UCSD-AML1 (cell line): Measurements from ENCODE around the gene PDE1A.

Experiments used
- DNase-seq: peaks from one replicate; lab custom pipeline; 2025; ENCODE audit not compliant: unreplicated experiment; lab: John Stamatoyannopoulos, UW

Gene PDE1A

DNA sequence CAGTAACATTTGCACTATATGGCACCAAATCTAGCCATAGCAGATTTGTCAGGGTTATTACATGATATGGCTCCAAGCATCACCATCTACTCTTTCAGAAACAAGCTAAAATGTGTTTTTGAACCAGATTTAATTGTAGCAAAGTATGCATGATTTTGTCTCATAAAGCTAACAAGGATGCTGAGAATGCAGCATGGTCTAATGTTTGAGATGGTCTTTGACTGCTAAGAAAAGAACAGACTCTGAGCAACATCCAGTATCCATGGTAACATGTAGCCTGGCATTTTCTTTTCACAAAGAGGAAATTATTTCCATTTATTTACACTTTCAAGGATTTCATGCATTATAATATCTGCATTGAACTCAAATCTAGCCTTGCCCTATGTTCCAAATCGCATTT lies 206.5 kb downstream of the PDE1A start:
- no peak for DNase-seq

DNA sequence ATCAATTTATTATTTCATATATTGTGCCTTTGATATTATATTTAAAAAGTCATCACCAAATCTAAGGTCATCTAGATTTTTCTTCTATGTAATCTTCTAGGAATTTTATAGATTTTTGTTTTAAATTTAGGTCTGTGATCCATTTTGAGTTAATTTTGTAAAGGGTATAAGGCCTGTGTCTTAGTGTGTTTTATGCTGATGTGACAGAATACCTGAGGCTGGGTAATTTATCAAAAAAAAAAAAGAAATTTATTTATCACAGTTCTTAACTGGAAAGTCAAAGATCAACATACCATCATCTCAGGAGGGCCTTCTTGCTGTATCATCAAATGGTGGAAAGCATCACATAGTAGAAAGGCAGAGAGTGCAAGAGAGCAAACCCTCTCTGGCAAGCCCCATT lies 216.2 kb downstream of the PDE1A start:
- DNase-seq, result no peak

DNA sequence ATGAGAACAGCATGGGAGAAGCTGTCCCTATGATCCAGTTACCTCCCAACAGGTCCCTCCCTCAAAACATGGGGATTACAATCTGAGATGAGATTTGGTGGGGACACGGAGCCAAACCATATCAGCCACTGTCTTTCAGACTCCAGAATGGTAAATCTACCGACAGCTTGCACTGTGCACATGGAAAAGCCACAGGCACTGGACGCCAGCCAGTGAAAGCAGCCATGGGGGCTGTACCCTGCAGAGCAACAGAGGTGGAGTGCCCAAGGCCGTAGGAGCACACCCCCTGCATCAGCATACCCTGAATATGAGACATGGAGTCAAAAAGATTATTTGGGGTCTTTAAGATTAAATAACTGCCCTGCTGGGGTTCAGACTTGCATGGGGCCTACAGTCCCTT lies 218.4 kb downstream of the PDE1A start:
- DNase-seq, result no peak

DNA sequence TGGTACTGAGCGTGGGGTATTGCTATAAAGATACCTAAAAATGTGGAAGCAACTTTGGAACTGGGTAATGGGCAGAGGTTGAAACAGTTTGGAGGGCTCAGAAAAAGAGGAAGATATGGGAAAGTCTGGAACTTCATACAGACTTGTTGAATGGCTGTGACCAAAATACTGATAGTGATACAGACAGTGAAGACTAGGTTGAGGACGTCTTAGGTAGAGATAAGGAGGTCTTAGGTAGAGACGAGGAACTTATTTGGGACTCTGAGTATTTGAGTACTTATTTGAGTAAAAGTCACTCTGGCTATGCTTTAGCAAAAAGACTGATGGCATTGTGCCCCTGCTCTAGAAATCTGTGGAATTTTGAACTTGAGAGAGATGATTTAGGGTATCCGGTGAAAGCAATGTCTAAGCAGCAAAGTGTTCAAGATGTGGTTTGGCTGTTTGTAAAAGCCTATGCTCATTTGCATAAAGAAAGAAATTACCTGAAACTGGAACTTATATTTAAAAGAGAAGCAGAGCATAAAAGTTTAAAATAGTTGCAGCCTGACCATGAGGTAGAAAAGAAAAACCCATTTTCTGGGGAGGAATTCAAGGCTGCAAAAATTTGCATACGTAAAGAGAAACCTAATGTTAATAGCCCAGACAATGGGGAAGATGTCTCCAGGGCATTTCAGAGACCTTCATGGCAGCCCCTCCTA lies 219.6 kb downstream of the PDE1A start:
- no peak for DNase-seq

DNA sequence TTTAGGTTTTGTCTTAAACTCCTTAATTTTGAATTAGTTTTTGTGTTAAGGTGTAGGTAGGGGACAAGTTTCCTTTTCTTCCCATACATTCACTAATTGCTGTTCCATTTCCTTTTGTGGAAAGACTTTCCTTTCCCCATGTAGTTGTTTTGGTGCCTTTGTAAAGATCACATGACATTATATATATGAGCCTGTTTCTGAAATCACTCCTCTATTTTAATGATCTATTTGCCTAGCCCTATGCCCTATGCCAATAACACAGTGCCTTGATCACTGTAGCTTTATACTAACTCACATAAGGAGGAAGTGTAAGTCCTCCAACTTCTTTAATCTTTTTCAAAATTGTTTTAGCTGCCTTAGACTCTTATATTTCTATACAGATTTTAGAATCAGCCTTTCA lies 229.3 kb downstream of the PDE1A start:
- DNase-seq, result no peak

DNA sequence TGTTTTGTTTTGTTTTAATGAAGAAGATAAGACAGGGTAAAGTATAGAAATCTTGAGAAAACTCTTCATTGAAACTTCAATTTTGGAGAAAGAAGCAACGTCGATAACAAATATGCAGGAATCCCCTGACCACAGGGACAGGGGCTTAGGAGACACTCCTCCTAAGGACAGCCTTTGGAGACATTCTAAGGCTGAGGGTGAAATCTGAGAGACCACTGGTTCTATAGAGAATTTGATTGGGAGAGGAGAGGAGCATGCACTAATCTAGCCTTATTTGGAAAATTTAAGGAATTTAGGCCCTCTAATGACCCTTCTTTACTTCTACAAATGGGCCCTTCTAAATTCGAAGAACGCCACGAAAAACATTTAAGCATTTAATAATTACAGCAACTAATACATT lies 233.5 kb downstream of the PDE1A start:
- no peak for DNase-seq

DNA sequence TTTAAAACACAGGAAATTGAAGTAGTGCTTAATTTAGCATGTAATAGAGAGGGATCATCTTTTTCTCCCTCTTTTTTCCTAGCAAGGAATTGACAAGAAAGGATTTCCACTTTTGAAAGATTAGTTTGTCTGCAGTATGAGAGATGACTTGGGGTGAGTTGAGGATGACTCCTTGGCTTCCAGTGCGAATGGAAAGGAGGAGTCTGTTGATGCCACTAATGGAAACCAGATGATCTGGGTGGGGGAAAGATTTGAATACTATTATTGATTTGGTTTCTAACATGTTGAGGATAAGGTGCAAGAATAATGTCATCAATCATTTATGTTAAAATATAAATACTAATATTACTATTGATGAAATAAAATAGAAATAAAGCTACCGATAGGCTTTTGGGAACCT lies 235.8 kb downstream of the PDE1A start:
- DNase-seq, result no peak

DNA sequence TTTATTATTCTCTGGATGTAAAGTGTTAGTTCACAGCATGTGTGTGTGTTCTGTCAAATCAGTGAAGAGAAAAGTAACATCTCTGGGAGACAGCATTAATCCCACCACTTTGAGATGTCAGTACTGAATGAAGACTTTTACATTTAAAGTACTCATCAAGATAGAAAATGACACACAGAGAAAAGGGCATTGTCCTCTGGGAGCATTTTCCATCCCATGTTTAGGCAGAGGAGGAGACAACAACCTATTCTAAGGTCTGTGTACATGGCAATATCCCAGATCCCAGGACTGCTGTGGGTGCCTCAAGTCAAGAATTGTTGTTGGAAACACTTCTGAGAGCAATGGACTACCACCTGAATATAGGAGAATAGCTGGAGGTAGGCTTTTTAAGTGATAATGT lies 239.7 kb downstream of the PDE1A start:
- DNase-seq, result no peak

DNA sequence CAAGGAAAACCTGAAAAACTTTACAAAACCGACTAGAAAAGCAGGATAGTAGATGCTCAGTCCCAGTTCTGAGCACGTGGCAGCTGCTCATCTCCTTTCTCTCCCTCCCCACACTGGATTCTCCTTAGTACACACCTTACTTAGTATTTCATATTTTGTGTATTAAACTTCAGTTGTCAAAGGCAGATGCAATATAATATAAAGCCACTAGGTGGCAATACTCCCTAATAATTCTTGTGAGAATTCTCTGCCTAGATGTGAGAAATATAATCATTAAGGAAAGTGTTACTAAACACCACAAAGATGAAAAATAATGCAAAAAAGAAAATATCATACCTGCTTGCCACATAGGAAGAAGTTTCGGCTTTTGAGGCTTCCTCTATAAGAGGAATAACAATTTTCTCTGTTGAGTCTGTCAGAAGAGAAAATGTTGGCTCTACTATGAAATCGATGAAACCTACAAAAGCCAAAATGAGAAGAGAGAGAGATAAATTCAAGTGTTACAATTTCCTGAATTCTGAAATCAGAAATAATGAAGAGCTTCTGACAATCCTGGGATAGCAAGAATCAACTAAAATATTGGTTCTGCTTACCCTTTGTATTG lies 240.6 kb downstream of the PDE1A start:
- DNase-seq, result peak; percentile 7

DNA sequence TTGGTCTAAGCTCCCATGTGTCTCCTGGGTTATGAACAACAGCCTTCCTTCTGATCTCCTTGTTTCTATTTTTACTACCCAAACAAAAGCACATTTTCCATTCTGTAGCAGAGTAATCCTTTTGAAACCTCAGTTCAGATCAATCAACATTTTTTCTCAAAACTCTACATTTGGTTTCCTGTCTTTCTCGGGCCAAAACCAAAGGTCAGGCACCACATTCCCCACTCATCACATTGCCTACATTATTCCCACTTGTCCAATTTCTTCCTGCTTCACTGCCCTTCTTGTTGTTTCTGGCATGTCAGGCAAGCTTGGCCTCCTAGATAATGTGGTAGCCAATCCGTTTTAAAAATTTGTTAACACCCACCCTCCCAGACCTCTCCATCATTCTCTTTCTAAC lies 244.4 kb downstream of the PDE1A start:
- DNase-seq, result no peak

DNA sequence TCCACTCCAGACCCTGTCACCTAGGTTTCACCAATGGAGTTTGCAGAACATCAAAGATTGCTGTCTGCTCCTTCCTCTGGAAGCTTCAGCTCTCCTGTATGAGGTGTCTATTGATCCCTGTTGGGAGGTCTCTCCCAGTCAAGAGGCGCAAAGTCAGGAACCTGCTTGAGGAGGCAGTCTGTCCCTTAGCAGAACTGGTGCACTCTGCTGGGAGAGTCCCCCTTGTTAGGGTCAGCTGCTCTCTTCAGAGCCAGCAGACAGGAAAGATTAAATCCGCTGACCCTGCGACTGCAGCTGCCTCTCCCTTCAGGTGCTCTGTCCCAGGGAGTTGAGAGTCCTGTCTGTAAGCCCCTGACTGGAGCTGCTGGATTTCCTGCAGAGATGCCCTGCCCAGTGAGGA lies 245.5 kb downstream of the PDE1A start:
- DNase-seq, result no peak

DNA sequence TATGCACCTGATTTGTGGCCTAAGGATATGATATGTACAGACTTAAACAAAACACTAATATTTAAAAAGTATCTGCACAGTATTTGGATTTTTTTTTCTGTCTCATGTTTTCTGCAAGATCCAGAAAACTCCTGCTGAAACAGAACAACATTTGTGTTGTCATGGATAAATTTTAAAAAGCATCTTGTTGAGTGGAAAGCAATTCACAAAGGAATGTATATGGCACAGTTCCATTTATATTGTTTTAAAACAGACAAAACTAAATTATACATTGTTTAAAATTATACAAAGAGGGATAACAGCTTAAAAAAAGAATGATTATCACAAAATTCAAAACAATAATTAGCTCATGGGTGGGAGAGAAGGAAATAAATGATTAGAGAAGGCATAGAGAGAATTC lies 247.7 kb downstream of the PDE1A start:
- no peak for DNase-seq

DNA sequence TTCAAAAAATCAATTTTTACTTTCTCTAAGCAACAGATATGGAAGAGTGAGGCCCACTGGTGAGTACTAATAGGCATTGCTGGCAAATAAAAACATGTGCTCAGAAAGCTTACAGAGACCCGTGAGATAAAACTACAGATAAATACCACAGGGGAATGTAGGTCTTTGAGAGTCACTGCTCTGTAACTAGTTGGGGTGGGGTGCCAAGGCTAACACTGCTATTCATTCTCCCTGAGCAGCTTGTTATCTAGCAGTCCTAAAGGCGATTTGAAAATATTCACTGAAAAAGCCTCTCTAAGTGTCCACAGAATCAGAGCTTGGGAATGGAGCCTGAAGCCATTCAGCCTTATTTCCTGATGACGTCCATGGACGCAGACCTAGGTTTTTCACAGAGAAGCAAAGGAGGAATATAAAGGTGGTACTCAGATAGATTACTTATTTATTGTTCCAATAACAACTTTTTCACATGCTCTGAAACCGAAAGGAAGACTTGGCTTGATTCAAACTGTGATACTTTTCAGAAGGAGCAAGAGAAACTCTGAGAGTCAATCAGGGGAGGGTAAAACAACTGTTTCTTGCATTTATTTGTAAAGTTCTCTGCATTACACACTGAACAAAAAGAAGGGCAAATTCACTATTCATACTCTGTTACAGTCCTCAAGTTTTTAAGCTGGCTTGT lies 252.8 kb downstream of the PDE1A start:
- DNase-seq, result no peak

DNA sequence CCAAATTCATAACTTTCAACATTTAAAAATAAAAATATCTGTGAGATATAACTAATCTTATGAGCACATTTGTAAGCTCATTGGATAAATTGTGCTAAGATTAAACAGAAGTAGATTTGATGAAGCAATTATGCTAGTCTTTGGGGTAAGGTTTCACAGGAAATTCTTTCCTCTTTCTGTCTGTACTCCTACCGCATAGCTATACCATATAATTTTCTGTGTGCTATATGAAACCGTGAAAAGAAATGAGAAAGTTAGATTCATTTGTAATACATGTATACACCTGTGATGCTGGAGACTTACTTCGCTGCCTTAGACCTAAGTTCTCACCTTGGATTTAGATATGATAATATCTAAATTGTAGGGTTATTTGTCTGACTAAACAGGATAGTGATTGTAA lies 256.5 kb downstream of the PDE1A start:
- DNase-seq, result no peak

DNA sequence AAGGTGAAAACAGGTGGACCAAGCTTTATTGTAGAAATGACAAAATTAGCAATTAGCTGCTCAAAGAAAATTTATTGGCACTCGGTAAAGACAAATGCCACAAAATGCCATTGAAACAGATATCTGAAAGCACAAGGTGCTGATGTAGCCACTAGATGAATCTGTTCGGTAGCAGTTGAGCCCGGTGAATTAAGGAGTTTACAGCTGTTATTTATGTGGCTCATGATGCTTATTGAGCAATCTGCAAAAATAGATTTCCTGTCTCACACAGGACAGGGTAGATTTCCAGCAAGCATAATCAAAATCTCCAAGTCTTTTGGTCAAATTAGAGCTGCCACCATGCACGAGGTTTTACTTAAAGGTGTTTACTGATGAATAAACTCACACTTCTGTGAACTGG lies 259.0 kb downstream of the PDE1A start:
- no peak for DNase-seq

DNA sequence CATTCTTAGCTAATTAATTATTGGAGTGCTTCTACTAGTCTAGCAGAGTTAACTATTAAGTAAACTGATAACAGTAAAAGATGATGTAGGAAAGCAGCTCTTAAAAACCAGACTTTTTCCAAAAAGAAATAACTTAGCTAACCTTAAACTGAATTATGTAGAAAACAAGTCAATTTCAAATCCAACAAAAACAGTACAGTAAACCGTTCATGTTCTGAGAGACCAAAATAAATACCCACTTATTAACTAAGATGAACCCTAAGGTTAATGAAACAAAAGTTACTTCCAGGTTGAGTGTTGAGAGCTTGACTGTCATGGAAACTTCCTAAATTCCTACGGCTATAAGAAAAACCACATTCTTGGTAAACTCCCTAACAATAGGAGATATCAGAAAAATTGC lies 260.0 kb downstream of the PDE1A start:
- no peak for DNase-seq

DNA sequence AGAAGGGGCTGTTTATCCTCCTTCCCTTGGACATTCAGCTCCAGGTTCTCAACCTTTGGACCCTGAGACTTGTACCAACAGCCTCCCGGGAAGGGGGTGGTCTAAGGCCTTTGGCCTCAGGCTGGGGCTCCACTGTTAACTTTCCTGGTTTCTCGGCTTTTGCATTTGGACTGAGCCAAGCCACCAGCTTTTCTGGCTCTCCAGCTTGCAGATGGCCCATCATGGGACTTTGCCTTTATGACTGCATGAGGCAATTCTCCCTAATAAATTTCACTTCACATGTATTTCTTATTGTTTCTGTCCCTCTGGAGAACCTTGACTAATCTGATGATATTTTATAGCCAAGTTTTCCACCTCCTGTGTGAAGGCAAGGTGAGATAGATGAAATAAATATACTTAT lies 260.4 kb downstream of the PDE1A start:
- no peak for DNase-seq

DNA sequence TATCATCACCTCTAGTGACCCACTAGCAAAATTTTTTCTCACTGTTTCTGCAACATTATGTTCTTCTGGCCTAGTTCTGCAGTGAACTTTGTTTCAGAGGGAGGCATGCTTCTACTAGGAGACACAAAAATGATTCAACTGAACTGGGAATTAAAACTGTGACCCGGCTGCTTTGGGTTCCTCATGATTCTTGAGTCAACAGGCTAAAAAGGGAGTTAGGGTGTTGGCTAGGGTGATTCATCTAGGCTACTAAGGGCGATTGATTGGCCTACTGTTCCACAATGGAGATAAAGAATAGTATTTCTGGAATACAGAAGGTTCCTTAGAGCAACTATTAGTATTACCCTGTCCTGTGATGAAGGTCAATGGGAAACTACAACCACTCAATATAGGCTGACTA lies 261.6 kb downstream of the PDE1A start:
- no peak for DNase-seq

DNA sequence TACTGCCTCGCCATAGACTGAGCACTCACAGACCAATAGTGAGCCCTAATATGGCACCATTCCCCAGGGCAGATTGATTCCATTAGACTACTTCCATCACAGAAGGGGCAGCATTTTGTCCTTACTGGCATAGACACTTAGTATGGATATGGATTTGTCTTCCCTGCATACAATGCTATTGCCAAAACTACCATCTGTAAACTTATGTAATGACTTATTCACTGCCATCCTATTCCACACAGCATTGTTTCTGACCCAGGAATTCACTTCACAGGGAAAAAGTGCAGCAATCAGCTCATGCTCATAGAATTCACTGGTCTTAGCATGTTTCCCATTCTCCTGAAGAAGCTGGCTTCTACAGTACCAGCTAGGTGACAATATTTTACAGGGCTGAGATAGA lies 262.1 kb downstream of the PDE1A start:
- no peak for DNase-seq

DNA sequence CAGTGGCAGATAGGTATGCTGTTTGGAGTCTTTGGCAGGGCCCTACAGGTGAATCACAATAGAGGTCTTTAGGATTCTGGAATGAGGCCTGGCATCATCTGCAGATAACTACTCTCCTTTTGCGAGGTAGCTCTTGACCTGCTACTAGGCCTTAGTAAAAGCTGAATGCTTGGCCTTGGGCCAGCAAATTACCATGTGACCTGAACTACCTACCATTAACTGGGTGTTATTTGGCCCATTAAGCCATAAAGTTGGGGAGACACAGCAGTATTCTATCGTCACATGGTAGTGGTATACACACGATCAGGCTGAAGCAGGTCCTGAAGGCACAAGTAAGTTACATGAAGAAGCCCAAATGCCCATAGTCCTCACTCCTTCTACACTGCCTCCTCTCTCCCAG lies 263.0 kb downstream of the PDE1A start:
- DNase-seq, result no peak

DNA sequence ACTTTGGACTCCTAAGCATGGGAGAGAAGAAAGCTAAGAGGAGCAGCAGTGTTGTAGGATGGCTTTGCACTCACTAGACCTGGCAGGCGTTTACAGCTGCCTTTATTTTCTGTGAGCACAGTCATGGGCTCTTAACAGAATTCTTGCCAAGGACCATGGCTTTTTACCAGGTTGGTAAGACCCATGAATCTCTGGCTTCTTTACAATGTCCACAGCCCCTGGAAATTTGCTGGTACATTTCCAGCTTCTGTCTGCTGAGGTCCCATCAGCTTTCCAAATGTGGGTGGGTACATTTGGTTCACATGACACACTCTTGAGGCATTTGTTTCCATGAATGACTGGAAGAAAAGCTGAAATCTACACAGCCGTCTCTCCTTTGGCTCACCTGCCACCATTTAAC lies 278.5 kb downstream of the PDE1A start:
- DNase-seq, result no peak

DNA sequence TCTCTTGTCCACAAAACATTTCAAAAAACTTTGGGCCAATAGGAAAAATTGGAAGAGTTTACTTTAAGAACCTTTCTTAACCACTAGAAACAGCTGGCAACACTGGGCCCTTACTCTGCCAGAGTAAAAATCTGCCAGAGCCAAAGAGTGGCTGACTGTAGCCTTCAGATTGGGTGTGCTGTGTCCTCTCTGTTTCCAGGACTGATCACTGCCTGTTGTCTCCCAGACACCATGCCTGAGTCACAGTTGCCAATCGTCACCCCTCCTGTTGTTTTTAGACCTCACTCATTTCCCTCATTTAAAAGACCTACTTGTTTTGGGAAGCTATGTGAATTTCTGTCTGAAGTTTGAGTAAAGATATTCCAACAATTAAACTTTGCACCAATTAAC lies 282.1 kb downstream of the PDE1A start:
- DNase-seq, result no peak
